ENCODE data around the gene MGST3.
"Not testable (repeated sequence)": the region's sequence is repeated elsewhere in the genome, so short reads cannot be mapped to it uniquely, and the experiment has no call there.

Gene MGST3

GRCh38 chr1:165701922-165702321 lies 70.9 kb downstream of the MGST3 start:
- DNase-seq: not testable (repeated sequence)

DNA sequence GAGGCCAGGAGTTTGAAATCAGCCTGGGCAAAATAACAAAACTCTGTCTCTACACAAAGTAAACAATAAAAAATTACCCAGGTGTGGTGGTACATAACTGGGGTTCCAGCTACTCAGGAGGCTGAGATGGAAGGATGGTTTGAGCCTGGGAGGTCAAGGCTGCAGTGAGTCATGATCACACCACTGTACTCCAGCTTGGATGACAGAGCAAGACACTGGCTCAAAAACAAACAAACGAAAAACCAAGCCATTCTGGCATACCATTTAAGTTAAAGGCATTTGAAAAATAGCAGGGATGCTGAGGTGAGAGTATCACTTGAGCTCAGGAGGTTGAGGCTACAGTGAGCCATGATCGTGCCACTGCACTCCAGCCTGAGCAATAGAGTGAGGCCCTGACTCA lies 72.6 kb downstream of the MGST3 start:
- DNase-seq: no peak

All from activated gamma-delta T cell treated with Interleukin-2 at 50 U/mL for 16 hours (primary cell).